HG03280 (cell line): ENCODE data around the gene PDIA5.
A peak's percentile ranks its signal among the peaks of the same experiment; 100 is the strongest.

ENCODE experiments used
- ATAC-seq: cut with Tn5 transposase; IDR thresholded peaks from one replicate; pipeline ENCODE4 v1.9.1; 2021; ENCODE audit warnings: mild to moderate bottlenecking, moderate library complexity; ENCODE audit not compliant: unreplicated experiment

Gene PDIA5

GRCh38 chr3:123159926-123160635 is 93.3 kb downstream of the PDIA5 start:
- ATAC-seq: no peak

DNA sequence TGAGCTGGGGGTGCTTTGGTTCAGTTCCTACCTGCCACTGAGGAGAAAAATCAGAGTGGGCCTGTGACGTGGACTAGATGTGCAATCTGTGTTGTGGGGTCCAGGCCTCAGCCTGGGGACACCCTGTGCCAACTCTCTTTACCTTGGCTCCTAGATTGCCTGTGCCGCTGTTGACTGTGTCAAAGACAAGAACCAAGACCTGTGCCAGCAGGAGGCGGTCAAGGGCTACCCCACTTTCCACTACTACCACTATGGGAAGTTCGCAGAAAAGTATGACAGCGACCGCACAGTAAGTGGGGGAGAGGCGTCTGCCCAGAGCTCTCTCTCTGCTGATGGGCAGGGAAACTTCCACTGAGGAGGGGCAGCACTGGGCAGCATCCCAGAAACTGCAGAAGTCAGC is 94.3 kb downstream of the PDIA5 start:
- no peak for ATAC-seq

GRCh38 chr3:123163141-123163540 is 96.3 kb downstream of the PDIA5 start:
- ATAC-seq: no peak

DNA sequence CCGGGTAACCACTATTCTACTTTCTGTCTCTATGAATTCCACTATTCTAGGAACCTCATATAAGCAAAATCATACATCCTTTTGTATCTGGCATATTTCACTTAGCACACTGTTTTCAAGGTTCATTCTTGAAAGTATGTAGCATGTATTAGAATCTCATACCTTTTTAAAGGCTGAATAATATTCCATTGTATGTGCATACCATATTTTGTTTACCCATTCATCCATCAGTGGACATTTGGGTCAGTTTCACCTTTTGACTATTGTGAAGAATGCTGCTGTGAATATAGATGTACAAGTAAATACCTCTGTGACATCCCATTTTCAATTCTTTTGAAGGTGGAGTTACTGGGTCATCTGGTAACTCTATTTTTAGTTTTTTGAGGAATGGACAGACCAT is 98.3 kb downstream of the PDIA5 start:
- ATAC-seq: no peak

DNA sequence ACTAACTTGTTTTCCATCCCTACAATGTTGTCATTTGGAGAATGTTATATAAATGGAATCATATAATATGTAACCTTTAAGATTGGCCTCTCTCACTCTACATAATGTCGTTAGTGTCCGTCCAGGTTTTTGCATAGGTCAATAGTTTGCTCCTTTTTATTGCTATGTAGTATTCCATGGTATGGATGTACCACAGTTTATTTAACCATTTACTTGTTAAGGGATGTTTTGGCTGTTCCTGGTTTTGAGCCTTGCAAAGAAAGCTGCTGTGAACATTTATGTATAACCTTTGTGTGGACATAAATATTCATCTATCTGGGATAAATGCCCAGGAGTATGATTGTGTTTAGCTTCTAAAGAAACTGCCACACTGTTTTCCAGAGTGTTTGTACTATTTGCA is 100.9 kb downstream of the PDIA5 start:
- ATAC-seq: no peak

DNA sequence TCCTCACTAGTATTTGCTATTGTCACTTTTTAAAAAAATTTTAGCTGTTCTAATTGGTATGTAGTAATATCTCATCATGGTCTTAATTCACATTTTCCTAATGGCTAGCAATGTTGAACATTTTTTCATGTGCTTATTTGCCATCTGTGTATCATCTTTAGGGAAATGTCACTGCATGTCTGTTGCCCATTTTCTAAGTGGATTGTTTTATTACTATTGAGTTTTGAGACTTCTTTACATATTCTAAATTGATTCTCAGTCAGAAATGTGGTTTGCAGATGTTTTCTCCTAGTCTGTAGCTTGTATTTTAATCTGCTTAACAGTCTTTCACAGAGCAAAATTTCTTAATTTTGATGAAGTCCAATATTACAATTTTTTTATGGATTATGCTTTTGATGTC is 101.3 kb downstream of the PDIA5 start:
- ATAC-seq: no peak

DNA sequence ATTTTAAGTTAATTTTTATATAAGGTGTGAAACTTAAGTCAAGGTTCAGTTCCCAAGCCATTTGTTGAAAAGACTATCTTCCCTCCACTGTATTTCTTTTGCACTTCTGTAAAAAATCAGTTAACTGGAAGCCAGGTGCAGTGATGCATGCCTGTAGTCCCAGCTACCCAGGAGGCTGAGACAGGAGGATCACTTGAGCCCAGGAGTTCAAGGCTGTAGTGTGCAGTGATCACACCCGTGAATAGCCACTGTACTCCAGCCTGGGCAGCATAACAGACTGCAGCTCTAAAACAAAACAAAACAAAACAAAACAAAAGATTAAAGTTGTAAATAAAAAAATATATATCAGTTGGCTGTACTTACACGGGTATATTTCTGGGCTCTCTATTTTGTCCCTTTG is 101.8 kb downstream of the PDIA5 start:
- no peak for ATAC-seq

GRCh38 chr3:123169492-123169929 is 102.7 kb downstream of the PDIA5 start:
- ATAC-seq: no peak

GRCh38 chr3:123169930-123170329 is 103.1 kb downstream of the PDIA5 start:
- ATAC-seq: no peak

- ATAC-seq: no peak
These were observed 114.0 kb downstream of the PDIA5 start for GRCh38 chr3:123180791-123181190.

- no peak for ATAC-seq
These were observed 119.9 kb downstream of the PDIA5 start for GRCh38 chr3:123186695-123187094.

DNA sequence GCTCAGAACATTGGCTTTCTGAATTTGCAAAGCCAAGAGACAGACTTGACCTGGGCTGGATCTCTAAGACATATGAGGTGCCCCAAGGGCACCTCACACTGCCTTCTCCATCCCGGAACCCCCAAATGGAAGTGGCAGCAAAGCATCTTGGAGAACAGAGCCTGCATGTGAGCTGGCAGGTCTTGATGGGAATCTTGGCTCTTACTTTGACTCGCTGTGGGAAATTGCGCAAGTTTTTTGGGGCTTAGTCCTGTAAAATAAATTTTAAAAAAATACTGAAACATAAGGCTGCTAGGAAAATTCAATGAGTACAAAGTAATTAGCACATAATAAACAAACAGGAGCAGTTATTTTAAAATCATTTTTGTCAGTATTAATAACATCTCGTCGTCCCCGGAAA is 121.2 kb downstream of the PDIA5 start:
- no peak for ATAC-seq

DNA sequence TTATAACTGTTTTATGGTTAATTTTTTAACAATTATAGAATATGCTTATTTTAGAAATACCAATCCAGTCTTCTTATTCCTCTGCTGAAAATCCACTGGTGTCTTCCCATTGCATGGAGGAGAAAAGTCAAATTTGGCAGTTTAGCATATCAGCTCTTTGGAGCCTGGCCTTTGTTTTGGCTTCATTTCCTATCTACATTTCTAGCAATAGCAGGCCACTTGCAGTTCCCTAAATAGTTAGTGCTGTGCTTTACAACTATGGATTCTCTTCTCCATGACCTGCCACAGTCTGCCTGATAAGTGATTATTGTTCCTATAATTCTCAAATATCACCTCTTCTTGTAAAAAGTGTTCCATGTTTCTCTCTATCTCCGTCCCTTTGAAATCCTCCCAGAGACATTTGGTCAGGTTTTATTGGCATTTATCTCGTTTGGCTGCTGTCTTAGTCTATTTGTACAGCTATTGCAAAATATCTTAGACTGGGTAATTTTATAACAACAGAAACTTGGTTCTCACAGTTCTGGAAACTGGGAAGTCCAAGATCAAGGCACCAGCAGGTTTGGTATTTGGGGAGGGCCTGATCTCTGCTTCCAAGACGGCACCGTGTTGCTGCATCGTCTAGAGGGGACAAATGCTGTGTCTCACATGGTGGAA is 126.8 kb downstream of the PDIA5 start:
- ATAC-seq: no peak

GRCh38 chr3:123194552-123194951 is 127.7 kb downstream of the PDIA5 start:
- no peak for ATAC-seq

DNA sequence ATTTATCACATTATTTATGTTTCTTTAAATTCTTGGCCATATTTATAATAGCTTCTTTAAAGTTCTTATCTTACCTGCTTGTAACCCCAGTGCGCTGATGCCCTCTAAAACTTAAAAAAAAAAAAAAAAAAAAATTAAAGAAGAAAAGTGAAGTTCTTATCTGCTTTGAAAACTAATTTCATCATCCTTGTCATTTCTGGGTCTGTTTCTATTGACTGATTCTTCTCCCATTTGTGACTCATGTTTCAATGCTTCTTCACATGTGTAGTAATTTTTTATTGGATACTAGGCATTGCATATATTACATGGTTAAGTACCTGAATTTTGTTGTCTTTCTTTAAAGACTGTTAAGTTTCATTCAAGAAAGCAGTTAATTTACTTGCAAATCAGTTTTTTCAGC is 131.5 kb downstream of the PDIA5 start:
- ATAC-seq: no peak

GRCh38 chr3:123201223-123201556 is 134.4 kb downstream of the PDIA5 start:
- ATAC-seq: no peak

DNA sequence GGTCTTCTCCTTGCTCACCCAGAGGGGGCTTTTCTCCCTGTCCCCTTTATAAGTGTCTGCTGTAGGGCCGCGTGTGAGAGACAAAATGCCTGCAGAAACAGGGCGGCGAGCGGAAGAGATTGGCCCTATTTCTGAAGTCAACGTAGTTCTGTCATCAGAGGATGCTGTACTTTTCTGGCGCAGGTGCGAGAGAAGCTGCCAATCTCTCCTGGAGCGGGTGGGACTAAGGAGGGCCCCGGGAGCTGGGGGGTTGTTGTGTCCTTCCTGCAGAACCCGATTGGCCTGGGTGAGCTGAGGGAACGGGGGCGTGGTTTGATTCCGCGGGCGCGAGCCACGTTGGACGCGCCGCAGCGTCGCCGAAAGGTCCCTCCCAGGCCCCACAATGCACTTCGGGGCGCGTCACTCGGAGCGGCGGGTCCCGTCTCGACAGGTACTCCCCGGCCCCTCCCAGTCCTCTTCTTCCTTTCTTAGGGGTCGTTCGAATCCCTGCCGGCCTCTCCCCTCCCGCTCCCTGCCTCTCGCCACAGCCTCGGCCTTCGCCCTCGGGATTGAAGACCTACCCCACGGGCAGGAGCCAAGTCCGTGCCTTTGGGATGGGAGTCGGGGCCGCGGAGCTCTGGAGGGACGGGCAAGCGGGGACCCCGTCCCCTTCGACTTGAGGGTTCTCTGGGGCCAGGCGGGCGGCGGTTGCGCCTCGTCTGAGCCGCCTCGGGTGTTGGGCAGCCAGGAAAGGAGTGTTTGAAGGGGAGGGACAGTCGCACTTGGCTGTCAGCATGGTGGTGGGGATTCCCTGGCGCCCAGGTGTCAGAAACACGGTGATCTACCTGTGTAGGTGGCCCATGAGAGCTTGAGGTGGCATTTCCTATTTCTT is 135.0 kb downstream of the PDIA5 start, which contains the start of gene SEC22A:
Gene SEC22A (plus strand): TSS at position 387 of the 871 bp plus-strand sequence. CDS start 7,275 bp downstream, outside the sequence.
- ATAC-seq: peak; percentile 98

GRCh38 chr3:123202451-123202850 is 135.6 kb downstream of the PDIA5 start:
- ATAC-seq: no peak
